SK-N-SH treated with all-trans-retinoic acid at 6 μM for 48 hours (cell line): ENCODE data around the gene DPY19L3.
"Not testable (repeated sequence)": the region's sequence is repeated elsewhere in the genome, so short reads cannot be mapped to it uniquely, and the experiment has no call there.

ENCODE experiments used
- ATAC-seq: fragments of 200-7000 bp; cut with Tn5 transposase; 3 replicates; pipeline ENCODE4 v1.9.1; 2020; ENCODE audit warnings: mild to moderate bottlenecking, moderate library complexity
- ARNTL ChIP-seq: fragments of 450-650 bp; formaldehyde crosslinking; IDR thresholded peaks from 2 replicates; pipeline ENCODE4 v1.5.0; 2020; ENCODE audit warnings: low read depth, mild to moderate bottlenecking, moderate library complexity, borderline replicate concordance
- BACH2 ChIP-seq: fragments of 250-450 bp; sonication (Bioruptor Pico); IDR thresholded peaks from 2 replicates; pipeline ENCODE4 v1.9.0; 2021; ENCODE audit warnings: mild to moderate bottlenecking, borderline replicate concordance
- CREB5 ChIP-seq: fragments of 250-450 bp; sonication (Bioruptor Pico); IDR thresholded peaks from 2 replicates; pipeline ENCODE4 v1.5.1; 2020; ENCODE audit warnings: low read depth, mild to moderate bottlenecking, moderate library complexity
- CSDC2 ChIP-seq: fragments of 250-450 bp; sonication (Bioruptor Pico); IDR thresholded peaks from 2 replicates; pipeline ENCODE4 v1.5.0; 2020; ENCODE audit warnings: mild to moderate bottlenecking, moderate library complexity
- ESRRG ChIP-seq: fragments of 250-450 bp; sonication (Bioruptor Pico); IDR thresholded peaks from 2 replicates; pipeline ENCODE4 v1.6.1; 2021; ENCODE audit warnings: mild to moderate bottlenecking
- ISL1 ChIP-seq: fragments of 250-450 bp; sonication (Bioruptor Pico); IDR thresholded peaks from 2 replicates; pipeline ENCODE4 v2.1.2; 2022; ENCODE audit warnings: mild to moderate bottlenecking, moderate library complexity
- POU6F1 ChIP-seq: fragments of 250-450 bp; sonication (Bioruptor Pico); IDR thresholded peaks from 2 replicates; pipeline ENCODE4 v1.8.0; 2021; ENCODE audit warnings: low read depth, mild to moderate bottlenecking, moderate library complexity, borderline replicate concordance
- PPARA ChIP-seq: fragments of 250-450 bp; sonication (Bioruptor Pico); IDR thresholded peaks from 2 replicates; pipeline ENCODE4 v1.5.0; 2020; ENCODE audit warnings: mild to moderate bottlenecking, borderline replicate concordance
- RARB ChIP-seq: fragments of 250-450 bp; sonication (Bioruptor Pico); IDR thresholded peaks from 2 replicates; pipeline ENCODE4 v1.8.0; 2021; ENCODE audit warnings: mild to moderate bottlenecking, moderate library complexity
- SNAI2 ChIP-seq: fragments of 250-450 bp; sonication (Bioruptor Pico); IDR thresholded peaks from 2 replicates; pipeline ENCODE4 v1.5.0; 2020; ENCODE audit warnings: mild to moderate bottlenecking, moderate library complexity
- TCF4 ChIP-seq: fragments of 250-450 bp; sonication (Bioruptor Pico); IDR thresholded peaks from 2 replicates; pipeline ENCODE4 v1.8.0; 2021; ENCODE audit warnings: mild to moderate bottlenecking, moderate library complexity, borderline replicate concordance
- TOX ChIP-seq: fragments of 250-450 bp; sonication (Bioruptor Pico); IDR thresholded peaks from 2 replicates; pipeline ENCODE4 v1.8.0; 2021; ENCODE audit warnings: mild to moderate bottlenecking, moderate library complexity, borderline replicate concordance
- TSHZ2 ChIP-seq: fragments of 250-450 bp; sonication (Bioruptor Pico); IDR thresholded peaks from 2 replicates; pipeline ENCODE4 v1.5.0; 2020; ENCODE audit warnings: mild to moderate bottlenecking, moderate library complexity
- ZC3H10 ChIP-seq: fragments of 250-450 bp; sonication (Bioruptor Pico); IDR thresholded peaks from 2 replicates; pipeline ENCODE4 v1.5.1; 2021; ENCODE audit warnings: mild to moderate bottlenecking, moderate library complexity
- ZFP3 ChIP-seq: fragments of 250-450 bp; sonication (Bioruptor Pico); IDR thresholded peaks from 2 replicates; pipeline ENCODE4 v1.5.0; 2020; ENCODE audit warnings: mild to moderate bottlenecking, moderate library complexity
- ZFP30 ChIP-seq: fragments of 450-650 bp; formaldehyde crosslinking; IDR thresholded peaks from 2 replicates; pipeline ENCODE4 v1.5.0; 2022; ENCODE audit warnings: mild to moderate bottlenecking, moderate library complexity
- ZNF565 ChIP-seq: fragments of 450-650 bp; formaldehyde crosslinking; conservative IDR thresholded peaks from 2 replicates; pipeline ENCODE4 v1.5.0; 2020; ENCODE audit warnings: low read depth, mild to moderate bottlenecking, moderate library complexity
- ZNF70 ChIP-seq: fragments of 450-650 bp; formaldehyde crosslinking; IDR thresholded peaks from 2 replicates; pipeline ENCODE4 v1.5.0; 2020; ENCODE audit warnings: mild to moderate bottlenecking, moderate library complexity
- ZNF8 ChIP-seq: fragments of 450-650 bp; formaldehyde crosslinking; IDR thresholded peaks from 2 replicates; pipeline ENCODE4 v1.5.0; 2020; ENCODE audit warnings: mild to moderate bottlenecking, moderate library complexity
- TF ChIP-seq, protein P1 (sequence below): fragments of 250-450 bp; sonication (Bioruptor Pico); IDR thresholded peaks from 2 replicates; pipeline ENCODE4 v1.5.1; 2021; ENCODE audit warnings: mild to moderate bottlenecking, moderate library complexity
- TF ChIP-seq, protein P2 (sequence below): fragments of 250-450 bp; sonication (Bioruptor Pico); IDR thresholded peaks from 2 replicates; pipeline ENCODE4 v1.8.0; 2020; ENCODE audit warnings: mild to moderate bottlenecking, moderate library complexity, borderline replicate concordance

DPY19L3 gene

GRCh38 chr19:32422435-32422834, 16.9 kb downstream of the DPY19L3 start:
- TF ChIP-seq ZNF70 (no peak), PPARA (no peak), ZNF565 (CRISPR knock-in tag) (no peak), ARNTL (CRISPR knock-in tag) (no peak), POU6F1 (CRISPR knock-in tag) (no peak), TCF4 (no peak), ESRRG (no peak), TOX (CRISPR knock-in tag) (no peak), BACH2 (CRISPR knock-in tag) (no peak), RARB (CRISPR knock-in tag) (no peak), ZC3H10 (no peak), SNAI2 (CRISPR knock-in tag) (no peak), ZFP3 (no peak), ISL1 (no peak)
- TF ChIP-seq, protein P1, sequence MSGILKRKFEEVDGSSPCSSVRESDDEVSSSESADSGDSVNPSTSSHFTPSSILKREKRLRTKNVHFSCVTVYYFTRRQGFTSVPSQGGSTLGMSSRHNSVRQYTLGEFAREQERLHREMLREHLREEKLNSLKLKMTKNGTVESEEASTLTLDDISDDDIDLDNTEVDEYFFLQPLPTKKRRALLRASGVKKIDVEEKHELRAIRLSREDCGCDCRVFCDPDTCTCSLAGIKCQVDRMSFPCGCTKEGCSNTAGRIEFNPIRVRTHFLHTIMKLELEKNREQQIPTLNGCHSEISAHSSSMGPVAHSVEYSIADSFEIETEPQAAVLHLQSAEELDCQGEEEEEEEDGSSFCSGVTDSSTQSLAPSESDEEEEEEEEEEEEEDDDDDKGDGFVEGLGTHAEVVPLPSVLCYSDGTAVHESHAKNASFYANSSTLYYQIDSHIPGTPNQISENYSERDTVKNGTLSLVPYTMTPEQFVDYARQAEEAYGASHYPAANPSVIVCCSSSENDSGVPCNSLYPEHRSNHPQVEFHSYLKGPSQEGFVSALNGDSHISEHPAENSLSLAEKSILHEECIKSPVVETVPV = no peak
- TF ChIP-seq, protein P2, sequence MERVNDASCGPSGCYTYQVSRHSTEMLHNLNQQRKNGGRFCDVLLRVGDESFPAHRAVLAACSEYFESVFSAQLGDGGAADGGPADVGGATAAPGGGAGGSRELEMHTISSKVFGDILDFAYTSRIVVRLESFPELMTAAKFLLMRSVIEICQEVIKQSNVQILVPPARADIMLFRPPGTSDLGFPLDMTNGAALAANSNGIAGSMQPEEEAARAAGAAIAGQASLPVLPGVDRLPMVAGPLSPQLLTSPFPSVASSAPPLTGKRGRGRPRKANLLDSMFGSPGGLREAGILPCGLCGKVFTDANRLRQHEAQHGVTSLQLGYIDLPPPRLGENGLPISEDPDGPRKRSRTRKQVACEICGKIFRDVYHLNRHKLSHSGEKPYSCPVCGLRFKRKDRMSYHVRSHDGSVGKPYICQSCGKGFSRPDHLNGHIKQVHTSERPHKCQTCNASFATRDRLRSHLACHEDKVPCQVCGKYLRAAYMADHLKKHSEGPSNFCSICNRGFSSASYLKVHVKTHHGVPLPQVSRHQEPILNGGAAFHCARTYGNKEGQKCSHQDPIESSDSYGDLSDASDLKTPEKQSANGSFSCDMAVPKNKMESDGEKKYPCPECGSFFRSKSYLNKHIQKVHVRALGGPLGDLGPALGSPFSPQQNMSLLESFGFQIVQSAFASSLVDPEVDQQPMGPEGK (CRISPR knock-in tag) = no peak
- ATAC-seq = no peak

DNA sequence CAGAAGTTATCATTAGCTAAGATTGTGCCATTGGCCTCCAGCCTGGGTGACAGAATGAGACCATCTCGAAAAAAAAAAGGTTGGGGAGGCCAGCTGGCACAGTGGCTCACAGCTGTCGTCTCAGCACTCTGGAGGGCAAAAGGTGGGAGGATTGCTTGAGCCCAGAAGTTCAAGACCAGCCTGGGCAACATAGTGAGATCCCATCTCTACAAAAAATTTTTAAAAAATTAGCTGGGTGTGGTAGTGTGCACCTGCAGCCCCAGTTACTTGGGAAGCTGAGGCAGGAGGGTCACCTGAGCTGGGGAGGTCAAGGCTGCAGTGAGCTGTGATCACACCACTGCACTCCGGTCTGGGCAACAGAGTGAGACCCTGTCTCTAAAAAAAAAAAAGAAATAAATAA, 18.4 kb downstream of the DPY19L3 start:
- not testable (repeated sequence) for ATAC-seq

GRCh38 chr19:32427536-32427935, 22.0 kb downstream of the DPY19L3 start:
- ATAC-seq = no peak
- no peak for TF ChIP-seq BACH2 (CRISPR knock-in tag)
- TF ChIP-seq, protein P1 = no peak
- TF ChIP-seq CREB5 = no peak
- TF ChIP-seq ISL1 = no peak
- TF ChIP-seq ARNTL (CRISPR knock-in tag) = no peak
- TF ChIP-seq CSDC2 = no peak
- TF ChIP-seq ZNF8 (CRISPR knock-in tag) = no peak
- TF ChIP-seq ZFP30 (CRISPR knock-in tag) = no peak

- no peak for ATAC-seq
- no peak for TF ChIP-seq ARNTL (CRISPR knock-in tag)
- TF ChIP-seq POU6F1 (CRISPR knock-in tag) = no peak
- TF ChIP-seq ZFP3 = no peak
- TF ChIP-seq CSDC2 = no peak
- TF ChIP-seq ESRRG = no peak
- TF ChIP-seq, protein P2 (CRISPR knock-in tag) = no peak
- TF ChIP-seq TSHZ2 (CRISPR knock-in tag) = no peak
- no peak for TF ChIP-seq ZC3H10
- TF ChIP-seq, protein P1 = no peak
Measured at GRCh38 chr19:32436692-32437091, 31.1 kb downstream of the DPY19L3 start.
